OCI-LY7 (cell line): ENCODE measurements around the gene CHST11. TPM values are rescaled to one million over a fixed set of nuclear protein-coding genes. Genes with fewer than 3 reads are reported as not detected.
A peak's percentile ranks its signal among the peaks of the same experiment; 100 is the strongest.

Source experiments
- BruUV-seq: library from RNA; stranded (reverse); fragments of 400-500 nt; replicated peaks from 2 replicates; lab custom pipeline; 2021; lab: Mats Ljungman, UMichigan
- CTCF ChIA-PET: fragments of 300-600 bp; sonication (Branson Sonifier 250); formaldehyde crosslinking; loops from one replicate; lab custom pipeline; 2022; ENCODE audit warnings: antibody characterized with exemption; ENCODE audit not compliant: unreplicated experiment; lab: Charles Lee
- POLR2A ChIA-PET: fragments of 300-600 bp; sonication (Branson Sonifier 250); formaldehyde crosslinking; loops from one replicate; lab custom pipeline; 2022; ENCODE audit warnings: antibody characterized with exemption; lab: Charles Lee
- DNase-seq: peaks from one replicate; pipeline ENCODE4 v3.0.0-alpha.2; 2015; ENCODE audit warnings: low spot score
- H2AFZ ChIP-seq: fragments of 200-600 bp; sonication (generic), shearing (Covaris generic); 2 replicates; pipeline ENCODE4 v1.6.1; 2014; ENCODE audit warnings: mild to moderate bottlenecking, antibody characterized with exemption, low read length, moderate library complexity
- H3K27ac ChIP-seq: fragments of 200-600 bp; sonication (generic); 2 replicates; pipeline ENCODE4 v1.5.1; 2014; ENCODE audit warnings: mixed run types, low read depth, mild to moderate bottlenecking, moderate library complexity, low read length, inconsistent platforms; ENCODE audit not compliant: poor library complexity, severe bottlenecking
- H3K36me3 ChIP-seq: fragments of 200-600 bp; sonication (generic); 2 replicates; pipeline ENCODE4 v1.6.1; 2014; ENCODE audit warnings: mild to moderate bottlenecking, antibody characterized with exemption, low read length, moderate library complexity, mixed read lengths; ENCODE audit not compliant: insufficient read depth
- H3K4me1 ChIP-seq: fragments of 200-600 bp; sonication (generic); 2 replicates; pipeline ENCODE4 v1.5.1; 2014; ENCODE audit warnings: mild to moderate bottlenecking, low read length; ENCODE audit not compliant: insufficient read depth, poor library complexity, severe bottlenecking
- H3K4me2 ChIP-seq: fragments of 200-600 bp; sonication (generic); 2 replicates; pipeline ENCODE4 v1.6.1; 2014; ENCODE audit warnings: mild to moderate bottlenecking, low read length
- H3K4me3 ChIP-seq: fragments of 200-600 bp; sonication (generic); 2 replicates; pipeline ENCODE4 v1.5.1; 2014; ENCODE audit warnings: mild to moderate bottlenecking, low read depth, low read length; ENCODE audit not compliant: poor library complexity, severe bottlenecking
- H3K79me2 ChIP-seq: fragments of 200-600 bp; sonication (generic); 2 replicates; pipeline ENCODE4 v1.6.1; 2016; ENCODE audit warnings: low read depth, mild to moderate bottlenecking, low read length, moderate library complexity, mixed read lengths; ENCODE audit not compliant: insufficient read depth
- H3K9me2 ChIP-seq: fragments of 200-600 bp; sonication (generic); 2 replicates; pipeline ENCODE4 v1.6.1; 2016; ENCODE audit warnings: mild to moderate bottlenecking, low read length, mixed read lengths; ENCODE audit not compliant: insufficient read depth
- H3K9me3 ChIP-seq: fragments of 200-600 bp; sonication (generic); 2 replicates; pipeline ENCODE4 v1.6.1; 2014; ENCODE audit warnings: mild to moderate bottlenecking, mixed run types, low read length, mixed read lengths
- H4K20me1 ChIP-seq: fragments of 200-600 bp; sonication (generic); 2 replicates; pipeline ENCODE4 v1.6.1; 2014; ENCODE audit warnings: mild to moderate bottlenecking, antibody characterized with exemption, low read length, moderate library complexity, mixed read lengths; ENCODE audit not compliant: insufficient read depth
- CTCF ChIP-seq: fragments of 200-600 bp; sonication (generic); conservative IDR thresholded peaks from 2 replicates; pipeline ENCODE4 v1.5.1; 2014; ENCODE audit warnings: mild to moderate bottlenecking, antibody characterized with exemption, low read length, moderate library complexity, mixed read lengths
- EZH2phosphoT487 ChIP-seq: fragments of 200-600 bp; sonication (generic); IDR thresholded peaks from 2 replicates; pipeline ENCODE4 v1.6.1; 2018; ENCODE audit warnings: low read depth, borderline replicate concordance, mild to moderate bottlenecking, mixed run types, antibody characterized with exemption, low read length, moderate library complexity, mixed read lengths
- intact Hi-C: fragments of 100-400 bp; cut with micrococcal nuclease; formaldehyde crosslinking; loops from one replicate; pipeline ENCODE4 v1.10.0; 2022; ENCODE audit not compliant: unreplicated experiment
- total RNA-seq, 2 experiments: library from RNA; depleted of rRNA in 1 of 2; stranded (reverse); fragments of >200 nt in 1 of 2; shearing (Covaris generic) in 1 of 2; gene quantifications; 2 replicates each; pipeline ENCODE4 v1.2.3, GENCODE V29; 2014 to 2022

Gene CHST11
- total RNA-seq, 2 experiments from 2014 or later: 15.2 to 41.6 TPM

GRCh38 chr12:104456950-104457745 is 400 bp downstream of the CHST11 start:
- Histone ChIP-seq H3K27ac (peak overlapping the region; percentile 64), H3K9me3 (no peaks in the 10 kb centered on the region), H3K4me2 (peak overlapping the region; percentile 80), H3K4me1 (peaks cover 46% of the 10 kb centered on the region), H3K36me3 (no peaks in the 10 kb centered on the region; the same call in 1 of the 2 replicates), H4K20me1 (peaks cover 9% of the 10 kb centered on the region; the same call in 1 of the 2 replicates), H3K4me3 (peak overlapping the region; percentile 79), H2AFZ (peak overlapping the region; percentile 78; the same call in 1 of the 2 replicates), H3K9me2 (no peaks in the 10 kb centered on the region), H3K79me2 (peaks cover 51% of the 10 kb centered on the region)
- TSS peak; percentile 63 for BruUV-seq
- ChIA-PET CTCF (no interaction called here), POLR2A (interaction anchor here (0.7 to 1.6 kb wide), 4 partner anchors 43 to 125 kb away, joined by 3 to 6 read pairs (median 3); no protein-coding TSS in a partner anchor)
- DNase-seq: peak; percentile 80
- intact Hi-C loops: loop anchor here (2.0 to 10.0 kb wide), 11 partner anchors 22 to 650 kb away; partner anchors contain the start of genes NOPCHAP1 and WASHC4
- TF ChIP-seq CTCF: peak; percentile 85
- TF ChIP-seq EZH2phosphoT487: no peak

DNA sequence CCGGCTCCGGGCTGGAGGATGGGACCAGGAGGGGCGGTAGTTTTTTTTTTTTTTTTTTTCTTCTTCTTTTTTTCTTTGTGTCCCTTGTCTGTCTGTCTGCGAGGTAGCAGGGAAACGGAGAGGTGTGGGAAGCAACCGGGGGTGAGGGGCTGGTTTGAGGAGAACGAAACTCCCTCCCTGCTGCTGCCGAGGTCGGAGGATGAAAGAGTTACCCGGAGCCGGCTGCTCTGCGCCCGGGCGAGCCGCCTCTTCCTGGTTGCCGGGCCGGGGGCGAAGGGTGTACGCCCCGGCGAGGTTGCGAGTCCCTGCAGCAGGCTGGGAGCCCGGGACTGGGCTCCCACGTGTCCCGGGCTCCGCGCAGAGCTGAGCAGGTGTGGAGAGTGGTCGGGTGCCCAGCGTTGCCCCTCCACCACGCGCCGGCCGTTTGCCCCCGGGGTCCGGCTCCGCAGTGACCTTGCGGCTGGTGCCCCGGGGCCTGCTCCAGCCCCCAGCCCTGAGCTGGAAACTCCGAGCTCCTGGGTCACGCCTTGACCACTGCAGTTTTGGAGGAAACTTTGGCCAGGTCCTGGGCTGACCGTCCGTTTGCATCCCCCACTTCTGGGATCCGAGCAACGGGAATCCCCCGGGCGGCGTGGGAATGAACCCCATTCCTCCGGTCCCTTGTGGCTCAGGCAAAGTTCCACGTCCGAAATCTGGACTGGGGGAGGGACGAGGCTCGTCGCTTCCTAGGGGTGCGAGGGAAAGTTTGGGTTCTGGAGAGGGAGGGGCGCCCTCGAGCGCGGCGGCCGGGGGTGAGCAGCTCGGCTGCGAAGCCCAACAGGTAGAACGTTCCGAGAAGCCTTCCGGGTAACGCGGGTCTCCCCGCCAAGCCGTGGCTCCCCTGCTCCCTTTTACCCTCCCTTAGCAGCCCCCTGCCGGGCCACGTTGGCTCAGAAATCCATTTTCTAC is 1.3 kb downstream of the CHST11 start:
- CTCF ChIA-PET: interaction anchor here (0.8 to 1.0 kb wide), 3 partner anchors 9 to 376 kb away, joined by 3 read pairs; no protein-coding TSS in a partner anchor
- H4K20me1 ChIP-seq: peaks cover 9% of the 10 kb centered on the region; the same call in 1 of the 2 replicates
- no TSS peak for BruUV-seq
- peaks cover 55% of the 10 kb centered on the region for H3K4me1 ChIP-seq
- peak overlapping the region; percentile 80 for H3K4me2 ChIP-seq
- peak overlapping the region; percentile 79 for H3K4me3 ChIP-seq
- no peaks in the 10 kb centered on the region for H3K9me2 ChIP-seq
- intact Hi-C loops: loop anchor here (2.0 to 10.0 kb wide), 11 partner anchors 21 to 649 kb away; partner anchors contain the start of genes NOPCHAP1 and WASHC4
- no peak for TF ChIP-seq EZH2phosphoT487
- TF ChIP-seq CTCF: peak; percentile 42
- H3K9me3 ChIP-seq: no peaks in the 10 kb centered on the region
- H3K27ac ChIP-seq: peak overlapping the region; percentile 64
- peak overlapping the region; percentile 78; the same call in 1 of the 2 replicates for H2AFZ ChIP-seq
- no peaks in the 10 kb centered on the region; the same call in 1 of the 2 replicates for H3K36me3 ChIP-seq
- H3K79me2 ChIP-seq: peaks cover 60% of the 10 kb centered on the region
- peak; percentile 73 for DNase-seq
- POLR2A ChIA-PET: interaction anchor here (0.6 to 3.6 kb wide), 7 partner anchors 15 to 125 kb away, joined by 3 to 22 read pairs (median 3); no protein-coding TSS in a partner anchor
